SK-N-SH (cell line): Measurements from ENCODE around the gene CENPVL3.

ENCODE experiments used
- EZH2phosphoT487 ChIP-seq: fragments of 200-600 bp; sonication (generic); IDR thresholded peaks from 2 replicates; pipeline ENCODE4 v1.6.1; 2017; ENCODE audit warnings: low read depth, mixed run types, mild to moderate bottlenecking, antibody characterized with exemption, moderate library complexity, borderline replicate concordance
- USF2 ChIP-seq: fragments of 150-350 bp; IDR thresholded peaks from 2 replicates; pipeline ENCODE4 v1.6.1; 2017; ENCODE audit warnings: antibody characterized with exemption, low read length, low read depth, borderline replicate concordance

- TF ChIP-seq USF2 (no peak), EZH2phosphoT487 (no peak)
Observed at GRCh38 chrX:51568586-51568985, 50.1 kb downstream of the CENPVL3 start.
